Superior temporal gyrus (tissue), 1 donor: ENCODE data around the gene ACTL7B.
"Not testable (repeated sequence)": the region's sequence is repeated elsewhere in the genome, so short reads cannot be mapped to it uniquely, and the experiment has no call there.

Source experiments
- DNase-seq: peaks from one replicate; pipeline ENCODE4 v3.0.0-alpha.2; 2016; ENCODE audit errors: extremely low spot score

The ACTL7B gene

GRCh38 chr9:108869092-108869725 lies 13.4 kb upstream of the ACTL7B start:
- no peak for DNase-seq

DNA sequence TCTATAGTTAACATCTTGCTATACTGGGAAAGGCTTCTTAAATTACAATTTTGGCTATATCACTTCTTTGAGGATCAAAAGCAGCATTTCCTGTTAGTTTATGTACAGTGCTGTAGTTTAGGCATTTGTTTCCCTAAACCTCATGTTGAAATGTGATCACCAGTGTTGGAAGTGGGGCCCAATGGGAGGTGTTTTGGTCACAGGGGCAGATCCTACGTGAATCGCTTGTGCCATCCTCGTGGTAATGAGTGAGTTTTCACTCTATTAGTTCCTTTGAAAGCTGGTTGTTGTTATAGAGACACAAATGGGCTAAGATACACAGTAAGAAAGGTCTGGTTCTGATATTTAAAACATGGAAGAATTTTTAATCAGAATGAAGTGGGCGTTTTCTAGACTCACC lies 12.0 kb upstream of the ACTL7B start:
- no peak for DNase-seq

DNA sequence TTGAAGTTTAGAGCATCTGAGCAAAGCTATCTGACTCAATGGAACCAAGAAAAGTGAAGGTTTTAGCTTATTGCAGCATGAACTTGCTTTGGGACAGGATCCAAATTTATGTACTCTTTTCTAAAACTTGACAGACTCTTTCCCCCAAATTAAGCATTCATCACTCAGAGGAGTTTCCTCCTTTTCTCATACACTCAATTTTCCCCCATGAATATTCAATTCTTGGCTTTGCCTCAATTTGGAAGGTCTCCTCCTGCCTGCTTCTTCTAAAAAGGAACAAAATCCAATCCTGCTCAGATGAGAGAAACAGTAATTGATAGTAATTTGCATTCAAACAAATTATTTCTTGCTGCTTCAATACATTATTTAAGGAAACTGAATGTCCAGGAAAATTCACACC lies 11.3 kb upstream of the ACTL7B start:
- DNase-seq: no peak

DNA sequence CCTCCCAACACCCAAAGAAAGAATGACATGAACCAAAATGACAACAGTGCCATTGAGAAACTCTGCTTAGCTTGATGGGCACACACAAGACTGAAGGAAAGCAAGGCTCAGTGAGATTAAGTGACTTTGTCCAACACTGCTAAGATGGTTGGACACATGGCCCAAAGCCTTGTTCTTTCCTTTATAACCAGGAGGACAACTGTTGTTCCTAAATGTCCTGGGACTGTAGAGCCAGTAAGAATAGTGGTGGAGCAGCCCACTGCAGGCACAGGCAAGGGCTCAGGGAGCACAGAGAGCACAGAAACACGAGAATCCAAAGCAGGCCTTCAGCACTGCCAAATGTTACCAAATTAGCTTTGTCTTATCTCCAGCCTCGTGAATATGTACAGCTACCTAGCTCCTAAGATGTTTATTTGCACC lies 10.2 kb upstream of the ACTL7B start:
- DNase-seq: no peak

DNA sequence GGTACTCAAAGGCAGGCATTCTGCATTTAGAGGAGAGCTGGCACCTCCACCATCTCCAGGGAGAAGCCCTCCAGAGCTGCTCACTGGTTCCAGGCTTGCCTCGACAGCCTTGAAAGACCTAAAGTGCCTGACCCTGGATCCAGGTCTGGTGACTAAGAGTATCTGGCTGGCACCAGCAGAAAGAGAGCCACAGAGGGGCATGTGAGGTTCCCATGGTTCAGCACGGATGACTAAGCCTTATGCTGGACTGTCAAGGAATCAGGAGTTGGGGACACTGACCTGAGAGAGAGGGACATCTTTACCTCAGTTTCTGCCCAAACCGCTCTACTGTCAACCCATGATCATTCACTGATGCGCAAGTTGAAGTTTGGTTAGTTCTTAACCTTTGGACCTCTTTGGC lies 9.3 kb upstream of the ACTL7B start:
- no peak for DNase-seq

DNA sequence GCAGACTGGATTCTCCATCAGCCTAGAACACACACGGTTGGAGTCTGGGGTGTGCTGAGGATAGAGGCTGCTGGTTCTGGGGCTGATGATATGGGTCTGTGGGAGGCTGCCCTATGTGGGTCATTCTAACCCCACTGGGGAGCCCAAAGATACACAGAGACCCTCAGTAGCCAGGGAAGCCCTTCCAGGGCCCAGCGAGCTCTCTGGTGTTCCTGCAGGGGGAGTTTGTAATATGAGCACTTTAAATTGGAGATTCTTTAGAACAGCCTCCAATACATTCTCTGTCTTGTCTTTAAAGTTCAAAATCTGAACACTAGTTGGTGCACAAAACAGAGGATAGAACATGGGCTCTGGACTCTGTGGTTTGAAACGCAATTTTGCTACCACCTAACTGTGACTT lies 8.7 kb upstream of the ACTL7B start:
- no peak for DNase-seq

DNA sequence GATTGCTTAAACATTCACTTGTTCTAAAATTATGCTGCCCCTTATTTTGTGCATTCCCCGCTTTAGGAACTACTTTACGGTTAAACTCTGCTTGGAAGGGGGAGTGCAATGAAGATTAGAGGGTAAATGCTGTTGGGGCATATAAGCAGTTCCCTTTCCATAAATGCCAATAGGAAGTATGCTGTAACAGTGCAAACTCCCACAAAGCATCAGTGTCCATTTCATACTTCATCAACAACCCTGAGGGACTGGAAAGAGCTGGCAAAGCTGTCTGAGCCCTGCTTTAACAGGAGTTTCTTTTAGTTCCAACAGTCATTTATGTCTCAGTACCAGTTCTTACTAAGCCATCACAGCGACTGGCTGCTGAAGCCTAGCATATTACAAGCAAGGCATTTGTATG lies 8.1 kb upstream of the ACTL7B start:
- DNase-seq: no peak

DNA sequence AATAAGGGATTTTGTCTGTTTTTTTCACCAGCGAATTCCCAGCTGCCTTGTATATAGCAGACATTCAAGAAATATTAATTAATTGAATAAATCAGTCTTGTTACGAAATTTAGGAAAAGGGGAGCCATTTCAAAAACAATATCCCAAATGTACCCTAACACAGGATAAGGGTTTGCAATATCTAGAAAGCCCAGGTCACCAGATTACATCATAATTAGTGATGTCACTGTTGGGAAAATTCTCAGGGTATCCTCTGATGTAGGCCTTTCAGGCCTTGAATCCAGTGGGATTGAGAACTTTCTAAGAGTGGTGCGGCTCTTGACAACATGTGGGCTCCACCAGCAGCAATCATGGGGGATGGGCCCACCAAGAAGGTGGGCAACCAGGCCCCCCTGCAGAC lies 6.2 kb upstream of the ACTL7B start, which contains the start of gene ACTL7A:
Gene ACTL7A, plus strand, starts transcription at position 270 of the 400 bp plus-strand sequence. Its CDS starts 57 bp downstream, at position 327.
- no peak for DNase-seq

- no peak for DNase-seq
Observed at GRCh38 chr9:108861464-108861863, 5.7 kb upstream of the ACTL7B start.

DNA sequence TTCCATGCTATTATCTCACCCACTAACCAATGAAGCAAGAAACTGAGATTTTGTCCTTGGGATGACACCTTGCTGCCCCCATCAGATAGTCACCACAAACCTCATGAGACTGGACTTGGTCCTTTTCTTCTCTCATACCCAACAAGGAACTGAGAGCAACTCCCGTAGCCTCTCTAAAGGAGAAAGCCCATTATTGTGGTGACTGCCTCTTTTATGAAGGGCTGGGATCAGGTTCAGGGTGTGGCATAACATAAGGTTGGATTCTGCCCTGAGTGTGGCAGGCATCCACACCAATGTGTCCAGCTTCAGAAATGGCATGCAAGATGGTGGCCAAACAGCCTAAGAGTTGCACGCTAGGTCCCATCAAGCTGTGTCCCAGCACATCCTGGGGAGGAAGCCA lies 5.0 kb upstream of the ACTL7B start:
- no peak for DNase-seq

DNA sequence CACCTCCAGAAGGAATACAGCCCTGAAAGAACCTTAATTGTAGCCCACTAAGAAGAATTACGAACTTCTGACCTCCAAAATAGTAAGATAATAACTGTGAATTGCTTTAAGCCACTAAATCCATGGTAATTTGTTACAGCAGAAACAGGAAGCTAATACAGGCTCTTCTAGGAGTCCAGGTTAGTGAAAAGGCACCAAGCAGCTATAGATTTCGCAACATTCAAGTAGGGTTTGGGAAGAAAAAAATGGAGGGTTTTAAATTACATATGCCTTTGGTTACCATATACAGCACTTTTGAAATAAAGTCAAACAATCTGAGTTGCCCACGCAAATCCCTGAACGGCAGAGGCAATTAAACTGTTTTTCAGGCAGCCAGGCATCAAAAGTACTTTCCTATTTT lies 4.6 kb upstream of the ACTL7B start:
- DNase-seq: no peak

DNA sequence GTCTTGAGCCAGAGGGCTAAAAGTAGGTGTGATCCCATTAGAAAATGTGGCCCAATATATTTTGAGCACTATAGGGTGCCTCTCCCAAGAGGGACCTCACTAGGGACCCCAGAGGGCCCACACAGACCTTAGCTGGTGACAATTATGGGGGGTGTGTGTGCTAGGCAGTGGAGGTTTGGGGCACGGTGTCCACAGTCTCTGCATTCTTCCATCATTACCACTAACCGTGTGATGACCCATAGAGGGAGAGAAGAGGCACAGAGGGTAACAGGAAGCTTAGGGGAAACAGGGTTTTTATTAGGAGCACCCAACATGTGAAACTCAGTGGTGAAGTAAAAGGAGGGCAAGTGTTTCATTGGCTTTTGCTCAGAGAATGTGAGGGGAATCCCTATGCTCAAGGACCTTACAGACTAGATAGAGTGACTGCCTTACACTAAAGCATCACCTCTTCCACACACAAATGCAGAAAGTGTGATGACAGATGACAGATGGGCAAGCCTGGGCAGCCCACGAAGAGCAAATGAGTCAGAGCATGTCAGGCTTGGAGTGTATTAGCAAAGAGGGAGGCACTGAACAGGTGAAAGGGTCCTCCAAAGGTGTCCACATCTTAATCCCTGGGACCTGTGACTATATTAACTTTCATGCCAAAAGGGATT lies 3.8 kb upstream of the ACTL7B start:
- no peak for DNase-seq

- DNase-seq: no peak
Observed at GRCh38 chr9:108857572-108857971, 1.8 kb upstream of the ACTL7B start.

DNA sequence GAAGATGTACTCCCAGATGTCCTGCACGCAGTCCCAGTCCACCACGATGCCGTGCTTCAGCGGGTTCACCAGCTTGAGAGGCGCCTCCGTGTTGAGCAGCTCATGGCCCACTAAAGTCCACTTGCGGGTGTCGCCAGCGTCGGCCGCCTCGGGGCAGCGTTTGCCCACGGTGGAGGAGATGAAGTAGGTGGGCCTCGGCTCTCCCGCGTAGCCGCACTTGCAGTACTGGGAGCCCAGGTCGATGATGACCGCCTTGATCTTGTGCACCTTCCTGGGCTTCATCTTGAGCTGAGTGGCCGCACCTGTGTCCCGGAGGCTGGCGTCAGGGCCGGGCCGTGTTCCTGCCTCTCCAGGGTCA lies 278 bp downstream of the ACTL7B start:
- DNase-seq: no peak

DNA sequence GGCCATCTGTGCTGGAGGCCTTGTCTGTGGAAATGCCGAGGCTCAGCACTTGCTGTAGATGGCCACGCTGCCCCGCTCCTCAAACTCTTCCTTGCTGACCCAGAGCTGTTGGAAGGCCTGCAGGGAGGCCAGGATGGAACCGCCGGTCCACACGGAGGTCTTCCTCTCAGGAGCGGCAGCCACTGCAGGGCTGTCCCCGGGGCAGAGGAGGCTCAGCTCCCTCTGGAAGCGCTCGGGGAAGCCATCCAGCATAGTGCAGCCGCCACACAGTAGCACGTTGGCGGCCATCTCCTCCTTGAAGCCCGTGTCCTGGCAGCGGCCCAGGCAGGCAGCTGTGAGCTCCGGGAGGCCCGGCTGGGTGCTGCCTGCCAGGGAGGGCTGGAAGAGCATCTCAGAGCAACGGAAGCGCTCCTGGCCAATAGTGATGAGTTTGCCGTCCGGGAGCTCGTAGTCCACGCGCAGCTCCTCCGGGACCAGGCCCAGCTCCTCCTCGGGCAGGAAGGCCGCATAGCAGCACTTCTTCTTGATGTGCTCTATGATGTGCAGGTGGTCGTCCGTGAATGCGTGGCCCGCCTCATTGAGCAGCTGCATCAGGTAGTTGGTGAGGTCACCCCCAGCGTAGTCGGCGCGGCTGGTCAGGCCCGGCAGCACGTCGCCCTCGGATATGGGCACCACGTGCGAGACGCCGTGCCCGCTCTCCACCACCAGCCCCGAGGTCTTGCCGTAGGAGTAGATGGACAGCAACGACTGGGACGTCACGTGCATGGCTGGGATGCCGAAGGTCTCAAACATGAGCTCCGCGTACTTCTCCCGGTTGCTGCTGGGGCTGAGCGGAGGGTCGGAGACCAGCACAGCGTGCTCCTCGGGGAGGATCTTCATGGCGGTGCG lies 901 bp downstream of the ACTL7B start:
- DNase-seq: no peak

DNA sequence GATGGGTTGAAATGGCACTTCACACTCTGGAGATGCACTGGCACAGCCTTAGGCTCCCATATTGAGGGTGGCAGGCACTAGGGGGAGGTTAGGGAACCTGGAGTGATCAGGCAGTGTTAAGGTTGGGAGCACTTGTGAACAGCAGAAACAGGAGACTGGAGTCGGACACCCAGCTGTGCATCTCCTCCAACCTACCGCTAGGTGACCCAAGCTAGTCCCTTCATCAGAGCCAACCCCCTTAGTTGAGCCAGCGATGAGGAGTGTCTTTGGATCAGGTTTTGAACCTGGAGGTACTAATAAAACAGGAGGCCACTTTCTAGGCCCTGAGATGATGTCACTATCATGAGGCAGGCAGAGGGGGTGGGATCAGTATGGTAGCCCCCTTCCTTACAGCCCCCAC lies 1.7 kb downstream of the ACTL7B start:
- DNase-seq: no peak

- DNase-seq: no peak
Observed at GRCh38 chr9:108852079-108852478, 3.7 kb downstream of the ACTL7B start.

GRCh38 chr9:108851138-108851537 lies 4.6 kb downstream of the ACTL7B start:
- DNase-seq: no peak

DNA sequence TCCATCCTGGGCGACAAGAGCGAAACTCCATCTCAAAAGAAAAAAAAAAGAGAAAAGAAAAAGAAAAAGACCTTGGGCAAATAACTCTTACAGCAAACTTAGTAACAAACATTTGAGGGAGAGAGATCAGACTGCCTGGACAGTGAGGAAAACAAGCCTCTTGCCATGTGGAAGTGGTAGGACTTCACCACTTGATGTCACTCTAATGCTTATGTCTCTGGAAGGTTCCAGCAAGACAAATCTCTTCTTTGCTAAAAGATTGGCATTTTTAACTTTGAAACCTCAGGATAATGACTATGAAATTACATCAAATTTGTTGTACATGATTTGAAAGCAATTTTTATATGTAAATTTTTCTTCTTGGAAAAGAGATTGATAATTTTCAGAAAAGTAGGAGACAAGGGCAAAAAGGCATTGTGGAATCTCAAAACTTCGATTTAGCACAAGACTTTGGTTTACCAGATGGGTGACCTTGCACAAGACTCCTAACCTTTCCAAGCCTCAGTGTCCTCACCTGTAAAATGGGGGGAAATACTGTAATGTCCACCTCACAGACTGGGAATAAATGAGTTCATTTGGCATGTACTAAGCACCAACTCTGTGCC lies 5.4 kb downstream of the ACTL7B start:
- peak; percentile 43 for DNase-seq

DNA sequence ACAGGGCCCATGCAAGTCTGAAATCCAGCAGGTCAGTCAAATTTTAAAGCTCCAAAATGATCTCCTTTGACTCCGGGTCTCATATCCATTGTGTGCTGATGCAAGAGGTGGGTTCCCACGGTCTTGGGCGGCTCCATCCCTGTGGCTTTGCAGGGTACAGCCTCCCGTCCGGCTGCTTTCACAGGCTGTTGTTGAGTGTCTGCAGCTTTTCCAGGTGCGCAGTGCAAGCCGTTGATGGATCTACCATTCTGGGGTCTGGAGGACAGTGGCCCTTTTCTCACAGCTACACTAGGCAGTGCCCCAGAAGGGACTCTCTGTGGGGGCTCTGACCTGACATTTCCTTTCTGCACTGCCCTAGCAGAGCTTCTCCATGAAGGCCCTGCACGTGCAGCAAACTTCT lies 7.5 kb downstream of the ACTL7B start:
- DNase-seq: not testable (repeated sequence)

DNA sequence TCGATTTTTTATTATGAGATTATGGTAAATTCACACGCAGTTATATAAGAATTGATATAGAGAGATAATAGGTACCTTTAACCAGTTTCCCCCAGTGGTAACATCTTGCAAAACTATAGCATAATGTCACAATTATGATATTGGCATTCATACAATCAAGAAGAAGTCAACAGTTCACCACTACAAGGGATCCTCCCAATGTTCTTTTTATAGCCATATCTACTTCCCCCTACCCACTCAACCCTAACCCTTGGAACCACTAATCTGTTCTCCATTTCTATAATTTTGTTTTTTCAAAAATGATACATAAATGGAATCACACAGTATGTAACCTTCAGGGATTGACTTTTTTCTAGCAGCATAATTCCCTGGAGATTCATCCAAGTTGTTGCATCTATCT lies 9.8 kb downstream of the ACTL7B start:
- DNase-seq: no peak

- no peak for DNase-seq
Observed at GRCh38 chr9:108845507-108845906, 10.3 kb downstream of the ACTL7B start.
